HEK293 (cell line): Measurements from ENCODE around the gene LRP1.

ENCODE experiments used
- CTCF ChIA-PET: fragments of 350-600 bp; formaldehyde crosslinking; extraction: SDS; loops from one replicate; lab custom pipeline; 2021; ENCODE audit warnings: antibody characterized with exemption; lab: Yijun Ruan, JAX
- POLR2A ChIA-PET: fragments of 300-600 bp; formaldehyde crosslinking; extraction: SDS; loops from one replicate; lab custom pipeline; 2020; ENCODE audit warnings: antibody characterized with exemption, inconsistent platforms; lab: Yijun Ruan, JAX
- H3K27ac ChIP-seq: fragments of 200-500 bp; sonication (Bioruptor generic); 2 replicates; pipeline ENCODE4 v1.5.1; 2014; ENCODE audit warnings: low read depth, low read length, control low read depth, inconsistent platforms; ENCODE audit errors: extremely low read depth
- H3K36me3 ChIP-seq, 2 experiments: fragments of 200-500 bp in 1 of 2; sonication (Bioruptor generic) in 1 of 2; 1 replicate in 1 of 2; 2 replicates in 1 of 2; pipeline ENCODE4 v1.5.1; 2014 to 2017; ENCODE audit warnings: inconsistent platforms in 2 of 2, low read length in 2 of 2; ENCODE audit not compliant: control insufficient read depth in 2 of 2, insufficient read depth in 1 of 2
- H3K4me1 ChIP-seq: fragments of 200-500 bp; sonication (Bioruptor generic); 2 replicates; pipeline ENCODE4 v1.5.1; 2014; ENCODE audit warnings: mild to moderate bottlenecking, low read length, inconsistent platforms; ENCODE audit not compliant: control insufficient read depth, insufficient read depth
- H3K4me3 ChIP-seq: 2 replicates; pipeline ENCODE4 v1.5.1; 2011; ENCODE audit warnings: low read depth, mild to moderate bottlenecking, control low read depth, low read length, moderate library complexity
- H3K9me3 ChIP-seq: fragments of 200-500 bp; sonication (Bioruptor generic); 2 replicates; pipeline ENCODE4 v1.5.1; 2014; ENCODE audit warnings: low read depth, low read length, inconsistent platforms; ENCODE audit not compliant: control insufficient read depth, insufficient read depth
- GLI2 ChIP-seq: fragments of 450-650 bp; formaldehyde crosslinking; IDR thresholded peaks from 2 replicates; pipeline ENCODE4; 2017; ENCODE audit warnings: missing biosample characterization, missing genetic modification characterization, low read depth, borderline replicate concordance
- HIC1 ChIP-seq: fragments of 450-650 bp; formaldehyde crosslinking; IDR thresholded peaks from 2 replicates; pipeline ENCODE4 v1.5.1; 2016; ENCODE audit warnings: missing biosample characterization, missing genetic modification characterization
- KLF1 ChIP-seq: fragments of 450-650 bp; formaldehyde crosslinking; IDR thresholded peaks from 2 replicates; pipeline ENCODE4 v1.5.1; 2016; ENCODE audit warnings: missing biosample characterization, missing genetic modification characterization
- MEIS1 ChIP-seq: sonication (generic); formaldehyde crosslinking; IDR thresholded peaks from 2 replicates; pipeline ENCODE4 v1.8.1; 2022; ENCODE audit warnings: missing genetic modification reagents, mild to moderate bottlenecking, borderline replicate concordance
- PRDM10 ChIP-seq: fragments of 450-650 bp; formaldehyde crosslinking; IDR thresholded peaks from 2 replicates; pipeline ENCODE4 v1.5.1; 2016; ENCODE audit warnings: missing biosample characterization, missing genetic modification characterization
- ZNF10 ChIP-seq: fragments of 450-650 bp; formaldehyde crosslinking; IDR thresholded peaks from 2 replicates; pipeline ENCODE4 v1.5.1; 2017; ENCODE audit warnings: missing biosample characterization, missing genetic modification characterization
- ZNF138 ChIP-seq: fragments of 450-650 bp; formaldehyde crosslinking; IDR thresholded peaks from 2 replicates; pipeline ENCODE4 v1.5.1; 2016; ENCODE audit warnings: missing biosample characterization, missing genetic modification characterization, borderline replicate concordance
- ZNF23 ChIP-seq: fragments of 450-650 bp; formaldehyde crosslinking; IDR thresholded peaks from 2 replicates; pipeline ENCODE4 v1.5.1; 2016; ENCODE audit warnings: missing biosample characterization, missing genetic modification characterization, borderline replicate concordance
- ZNF26 ChIP-seq: fragments of 450-650 bp; formaldehyde crosslinking; IDR thresholded peaks from 2 replicates; pipeline ENCODE4 v1.5.1; 2016; ENCODE audit warnings: missing biosample characterization, missing genetic modification characterization
- ZNF266 ChIP-seq: fragments of 450-650 bp; formaldehyde crosslinking; IDR thresholded peaks from 2 replicates; pipeline ENCODE4 v1.5.1; 2016; ENCODE audit warnings: missing biosample characterization, missing genetic modification characterization, low read depth
- ZNF274 ChIP-seq, 2 experiments: fragments of 200-500 bp in 1 of 2; fragments of 450-650 bp in 1 of 2; sonication (Bioruptor generic) in 1 of 2; formaldehyde crosslinking in 1 of 2; IDR thresholded peaks; 2 replicates each; pipeline versions ENCODE4 v1.5.1 to v1.6.1; 2014 to 2016; ENCODE audit warnings: borderline replicate concordance in 1 of 2, inconsistent platforms in 1 of 2, low read length in 1 of 2, missing biosample characterization in 1 of 2, missing genetic modification characterization in 1 of 2
- ZNF302 ChIP-seq: fragments of 450-650 bp; formaldehyde crosslinking; IDR thresholded peaks from 2 replicates; pipeline ENCODE4 v1.5.1; 2016; ENCODE audit warnings: missing biosample characterization, missing genetic modification characterization, low read depth
- ZNF561 ChIP-seq: fragments of 450-650 bp; IDR thresholded peaks from 2 replicates; pipeline ENCODE4 v1.5.1; 2018; ENCODE audit warnings: missing biosample characterization, missing genetic modification characterization, borderline replicate concordance
- ZNF571 ChIP-seq: fragments of 450-650 bp; formaldehyde crosslinking; IDR thresholded peaks from 2 replicates; pipeline ENCODE4 v1.5.0; 2017; ENCODE audit warnings: missing biosample characterization, missing genetic modification characterization
- ZNF623 ChIP-seq: fragments of 450-650 bp; formaldehyde crosslinking; IDR thresholded peaks from 2 replicates; pipeline ENCODE4 v1.5.1; 2016; ENCODE audit warnings: missing biosample characterization, missing genetic modification characterization
- ZNF660 ChIP-seq: fragments of 450-650 bp; IDR thresholded peaks from 2 replicates; pipeline ENCODE4 v1.5.1; 2018; ENCODE audit warnings: missing biosample characterization, mild to moderate bottlenecking, missing genetic modification characterization
- ZNF747 ChIP-seq: fragments of 450-650 bp; formaldehyde crosslinking; IDR thresholded peaks from 2 replicates; pipeline ENCODE4 v1.5.1; 2016; ENCODE audit warnings: missing biosample characterization, missing genetic modification characterization

LRP1 gene

DNA sequence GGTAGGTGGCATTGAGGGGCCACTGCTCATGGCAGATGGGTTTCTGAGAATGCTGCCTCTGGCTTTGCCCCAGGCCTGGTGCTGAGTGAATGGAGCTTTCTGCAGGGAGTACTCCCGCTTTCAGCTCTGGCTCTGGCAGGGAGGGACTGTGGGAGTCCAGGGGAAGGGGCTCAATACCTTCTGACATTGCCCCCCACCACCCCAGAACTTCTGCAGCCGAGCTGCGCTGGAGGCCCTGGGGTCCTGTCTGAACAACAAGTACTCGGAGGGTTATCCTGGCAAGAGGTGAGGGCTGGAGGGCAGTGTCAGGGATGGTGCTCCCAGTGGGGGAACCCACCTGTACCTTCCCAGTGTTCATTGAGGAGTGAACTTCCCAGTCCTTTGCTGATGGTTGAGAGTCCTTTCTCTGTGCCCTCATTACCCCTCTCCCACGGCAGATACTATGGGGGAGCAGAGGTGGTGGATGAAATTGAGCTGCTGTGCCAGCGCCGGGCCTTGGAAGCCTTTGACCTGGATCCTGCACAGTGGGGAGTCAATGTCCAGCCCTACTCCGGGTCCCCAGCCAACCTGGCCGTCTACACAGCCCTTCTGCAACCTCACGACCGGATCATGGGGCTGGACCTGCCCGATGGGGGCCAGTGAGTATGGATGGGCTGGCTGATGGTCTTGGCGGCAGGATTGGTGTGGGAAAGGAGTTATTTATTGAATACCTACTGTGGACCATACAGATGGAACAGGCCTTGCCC is 103.2 kb downstream of the LRP1 start:
- no peak overlapping the region for H3K27ac ChIP-seq
- POLR2A ChIA-PET, result interaction anchor here (0.5 to 3.5 kb wide), 4 partner anchors 9 to 214 kb away, joined by 6 to 72 read pairs (median 29); partner anchors contain the start of gene NXPH4
- H3K4me3 ChIP-seq, result no peak overlapping the region
- CTCF ChIA-PET, result interaction anchor here (0.6 to 23.3 kb wide), 3 partner anchors 9 to 32 kb away, joined by 3 to 628 read pairs (median 192); partner anchors contain the start of gene NXPH4
- no peaks in the 10 kb centered on the region for H3K9me3 ChIP-seq
- peaks cover 0 to 55% of the 10 kb centered on the region in 2 experiments; a peak in 1 of 3 replicates for H3K36me3 ChIP-seq
- no peak for TF ChIP-seq ZNF623 (tag by site-specific recombination)
- no peak for TF ChIP-seq ZNF23 (tag by site-specific recombination)
- no peak for TF ChIP-seq GLI2 (tag by site-specific recombination)
- TF ChIP-seq ZNF561, result no peak
- TF ChIP-seq ZNF26, result no peak
- TF ChIP-seq MEIS1 (CRISPR knock-in tag), result no peak
- no peak for TF ChIP-seq ZNF274 (IDR thresholded peaks at IDR 0.05; ENCODE audit: low read length)
- TF ChIP-seq ZNF274 (tag by site-specific recombination; IDR thresholded peaks at IDR 0.05; ENCODE audit: borderline replicate concordance), result no peak
- no peak for TF ChIP-seq PRDM10 (tag by site-specific recombination)
- TF ChIP-seq KLF1 (tag by site-specific recombination), result no peak
- TF ChIP-seq ZNF266 (tag by site-specific recombination), result no peak
- no peak for TF ChIP-seq ZNF302 (tag by site-specific recombination)
- no peak for TF ChIP-seq ZNF660 (tag by site-specific recombination)
- no peak for TF ChIP-seq ZNF747 (tag by site-specific recombination)
- TF ChIP-seq HIC1 (tag by site-specific recombination), result no peak
- TF ChIP-seq ZNF10 (tag by site-specific recombination), result no peak
- no peak for TF ChIP-seq ZNF138
- no peak for TF ChIP-seq ZNF571 (tag by site-specific recombination)
- peaks cover 21% of the 10 kb centered on the region for H3K4me1 ChIP-seq
